Cardiac muscle cell (in vitro differentiated cells and primary cell): ENCODE measurements around the gene ASGR1. TPM values are rescaled to one million over a fixed set of nuclear protein-coding genes. Genes with fewer than 3 reads are reported as not detected.
"Not testable (repeated sequence)": the region's sequence is repeated elsewhere in the genome, so short reads cannot be mapped to it uniquely, and the experiment has no call there.

ENCODE experiments used
- DNase-seq, 2 donors: peaks; one replicate each; pipeline versions ENCODE4 v3.0.0 to v3.0.0-alpha.2; 2010 to 2017; ENCODE audit warnings: low read depth in 1 of 2, low spot score in 1 of 2
- H3K27ac ChIP-seq: fragments of 200-600 bp; sonication (generic); 2 replicates; pipeline ENCODE4 v1.5.1; 2016
- H3K27me3 ChIP-seq: fragments of 200-600 bp; sonication (generic); 2 replicates; pipeline ENCODE4 v1.6.0; 2016; ENCODE audit warnings: control low read depth
- H3K36me3 ChIP-seq: fragments of 200-600 bp; sonication (generic); 2 replicates; pipeline ENCODE4 v1.5.1; 2016; ENCODE audit warnings: control low read depth
- H3K4me1 ChIP-seq: fragments of 200-600 bp; sonication (generic); 2 replicates; pipeline ENCODE4 v1.8.1; 2017; ENCODE audit warnings: low read depth, mild to moderate bottlenecking, mixed run types
- H3K4me3 ChIP-seq: fragments of 200-600 bp; sonication (generic); 2 replicates; pipeline ENCODE4 v1.5.1; 2016; ENCODE audit warnings: mild to moderate bottlenecking
- H3K9me3 ChIP-seq: fragments of 200-600 bp; sonication (generic); 2 replicates; pipeline ENCODE4 v1.5.1; 2017; ENCODE audit warnings: low read depth, mild to moderate bottlenecking, control low read depth
- polyA plus RNA-seq: library from polyadenylated mRNA; unstranded; fragments of >200 nt; fragmentation: Nextera tagmentation; extraction: Ambion mirVana; gene quantifications from 2 replicates; pipeline ENCODE4 v1.2.1, GENCODE V29; 2016
- total RNA-seq: library from RNA; depleted of rRNA; stranded (reverse); fragments of >200 nt; gene quantifications from 2 replicates; pipeline ENCODE4 v1.2.3, GENCODE V29; 2016
- TF ChIP-seq, protein P1 (sequence below): IDR thresholded peaks from 2 replicates; pipeline ENCODE4 v1.5.1; 2012; ENCODE audit warnings: low read depth, mild to moderate bottlenecking, low read length

The ASGR1 gene
- total and polyA plus RNA-seq, 2 experiments from 2014 or later: 20.2 to 21.7 TPM

GRCh38 chr17:7175330-7175733 lies 3.8 kb downstream of the ASGR1 start:
- no peaks in the 10 kb centered on the region for H3K36me3 ChIP-seq
- no peaks in the 10 kb centered on the region for H3K4me1 ChIP-seq
- no peaks in the 10 kb centered on the region for H3K27me3 ChIP-seq
- TF ChIP-seq, protein P1, sequence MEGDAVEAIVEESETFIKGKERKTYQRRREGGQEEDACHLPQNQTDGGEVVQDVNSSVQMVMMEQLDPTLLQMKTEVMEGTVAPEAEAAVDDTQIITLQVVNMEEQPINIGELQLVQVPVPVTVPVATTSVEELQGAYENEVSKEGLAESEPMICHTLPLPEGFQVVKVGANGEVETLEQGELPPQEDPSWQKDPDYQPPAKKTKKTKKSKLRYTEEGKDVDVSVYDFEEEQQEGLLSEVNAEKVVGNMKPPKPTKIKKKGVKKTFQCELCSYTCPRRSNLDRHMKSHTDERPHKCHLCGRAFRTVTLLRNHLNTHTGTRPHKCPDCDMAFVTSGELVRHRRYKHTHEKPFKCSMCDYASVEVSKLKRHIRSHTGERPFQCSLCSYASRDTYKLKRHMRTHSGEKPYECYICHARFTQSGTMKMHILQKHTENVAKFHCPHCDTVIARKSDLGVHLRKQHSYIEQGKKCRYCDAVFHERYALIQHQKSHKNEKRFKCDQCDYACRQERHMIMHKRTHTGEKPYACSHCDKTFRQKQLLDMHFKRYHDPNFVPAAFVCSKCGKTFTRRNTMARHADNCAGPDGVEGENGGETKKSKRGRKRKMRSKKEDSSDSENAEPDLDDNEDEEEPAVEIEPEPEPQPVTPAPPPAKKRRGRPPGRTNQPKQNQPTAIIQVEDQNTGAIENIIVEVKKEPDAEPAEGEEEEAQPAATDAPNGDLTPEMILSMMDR: no peak
- no peaks in the 10 kb centered on the region for H3K9me3 ChIP-seq
- DNase-seq: no peak
- no peak overlapping the region for H3K27ac ChIP-seq
- no peak overlapping the region for H3K4me3 ChIP-seq

GRCh38 chr17:7174603-7175326 lies 4.4 kb downstream of the ASGR1 start:
- Histone ChIP-seq H3K36me3 (no peaks in the 10 kb centered on the region), H3K27ac (no peak overlapping the region), H3K4me3 (no peak overlapping the region), H3K27me3 (no peaks in the 10 kb centered on the region), H3K4me1 (no peaks in the 10 kb centered on the region), H3K9me3 (no peaks in the 10 kb centered on the region)
- DNase-seq: no peak
- TF ChIP-seq, protein P1: no peak

GRCh38 chr17:7173687-7174602 lies 5.2 kb downstream of the ASGR1 start:
- Histone ChIP-seq H3K36me3 (no peaks in the 10 kb centered on the region), H3K4me3 (no peak overlapping the region), H3K9me3 (no peaks in the 10 kb centered on the region), H3K27me3 (no peaks in the 10 kb centered on the region), H3K27ac (no peak overlapping the region), H3K4me1 (no peaks in the 10 kb centered on the region)
- TF ChIP-seq, protein P1: peak; percentile 13
- DNase-seq: peak; percentile 56 to 63

DNA sequence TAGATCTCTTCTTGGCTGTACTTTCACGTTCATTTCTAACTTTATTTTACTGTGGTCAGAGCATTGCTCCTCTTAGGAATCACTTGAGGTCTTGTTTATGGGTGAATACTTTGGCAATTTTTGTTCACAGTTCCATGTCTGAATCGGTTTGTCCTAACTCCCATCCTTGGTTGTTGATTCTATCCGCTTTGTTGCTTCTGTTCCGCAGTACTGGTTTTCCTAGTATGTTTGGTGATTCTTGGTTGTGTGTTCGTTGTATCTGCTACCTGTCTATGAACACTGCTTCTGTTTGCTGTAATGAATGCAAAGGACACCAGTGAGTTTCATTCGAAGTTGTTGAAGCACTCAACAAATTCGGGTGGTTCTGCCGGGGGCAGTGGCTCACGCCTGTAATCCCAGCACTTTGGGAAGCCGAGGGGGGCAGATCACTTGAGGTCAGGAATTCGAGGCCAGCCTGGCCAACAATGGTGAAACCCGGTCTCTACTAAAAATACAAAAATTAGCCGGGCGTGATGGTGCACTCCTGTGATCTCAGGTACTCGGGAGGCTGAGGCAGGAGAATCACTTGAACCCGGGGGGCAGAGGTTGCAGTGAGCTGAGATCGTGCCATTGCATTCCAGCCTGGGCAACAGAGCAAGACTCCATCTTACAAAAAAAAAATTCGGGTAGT lies 6.5 kb downstream of the ASGR1 start:
- not testable (repeated sequence) for H3K27me3 ChIP-seq, H3K27ac ChIP-seq, H3K4me1 ChIP-seq, H3K36me3 ChIP-seq, H3K9me3 ChIP-seq, DNase-seq, H3K4me3 ChIP-seq

- not testable (repeated sequence) for H3K27ac ChIP-seq, H3K9me3 ChIP-seq, H3K4me3 ChIP-seq, H3K36me3 ChIP-seq, H3K4me1 ChIP-seq, DNase-seq, H3K27me3 ChIP-seq
Measured at GRCh38 chr17:7169565-7169908, 9.6 kb downstream of the ASGR1 start.

DNA sequence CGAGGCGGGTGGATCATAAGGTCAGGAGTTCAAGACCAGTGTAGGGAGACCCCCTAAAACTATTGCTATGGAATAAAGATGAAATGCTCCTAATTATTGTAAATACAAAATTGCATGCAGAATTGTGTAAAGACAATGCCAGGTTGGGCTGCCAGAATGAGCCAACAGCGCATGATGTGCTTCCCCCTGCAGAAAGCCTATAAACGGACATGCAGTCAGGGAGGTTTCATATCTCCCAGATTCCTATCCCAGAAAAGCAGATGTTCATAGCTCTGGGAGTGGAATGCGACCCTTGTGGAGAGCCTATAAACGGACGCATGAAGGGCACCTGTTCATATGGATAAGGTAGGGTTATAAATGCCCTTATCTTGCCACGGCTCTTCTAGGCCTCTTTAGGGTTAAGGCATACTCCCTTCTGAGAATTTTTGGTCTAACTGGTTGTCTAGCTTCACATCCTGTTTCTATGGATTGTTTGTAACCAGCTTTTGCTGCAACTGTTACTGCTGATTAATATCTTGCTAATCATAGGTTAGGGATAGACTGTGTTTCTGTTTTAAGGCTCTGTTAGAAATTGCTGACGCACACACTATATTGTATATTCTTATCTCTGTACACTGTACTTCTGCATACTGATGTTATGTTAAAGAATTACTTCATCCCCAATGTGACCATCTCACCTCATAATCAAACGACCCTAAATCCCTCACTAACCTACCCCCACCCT lies 10.2 kb downstream of the ASGR1 start:
- H3K36me3 ChIP-seq, DNase-seq, H3K4me3 ChIP-seq, H3K27me3 ChIP-seq, H3K27ac ChIP-seq, H3K9me3 ChIP-seq, H3K4me1 ChIP-seq: not testable (repeated sequence)
